NCI-H2171 treated with DMSO at 0.1 percent for 48 hours (cell line): Measurements from ENCODE around the gene ANXA8L1.
"Not testable (repeated sequence)": the region's sequence is repeated elsewhere in the genome, so short reads cannot be mapped to it uniquely, and the experiment has no call there.

Experiments
- DNase-seq: peaks from one replicate; lab custom pipeline; 2025; lab: John Stamatoyannopoulos, UW

Gene ANXA8L1, protein sequence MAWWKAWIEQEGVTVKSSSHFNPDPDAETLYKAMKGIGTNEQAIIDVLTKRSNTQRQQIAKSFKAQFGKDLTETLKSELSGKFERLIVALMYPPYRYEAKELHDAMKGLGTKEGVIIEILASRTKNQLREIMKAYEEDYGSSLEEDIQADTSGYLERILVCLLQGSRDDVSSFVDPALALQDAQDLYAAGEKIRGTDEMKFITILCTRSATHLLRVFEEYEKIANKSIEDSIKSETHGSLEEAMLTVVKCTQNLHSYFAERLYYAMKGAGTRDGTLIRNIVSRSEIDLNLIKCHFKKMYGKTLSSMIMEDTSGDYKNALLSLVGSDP

DNA sequence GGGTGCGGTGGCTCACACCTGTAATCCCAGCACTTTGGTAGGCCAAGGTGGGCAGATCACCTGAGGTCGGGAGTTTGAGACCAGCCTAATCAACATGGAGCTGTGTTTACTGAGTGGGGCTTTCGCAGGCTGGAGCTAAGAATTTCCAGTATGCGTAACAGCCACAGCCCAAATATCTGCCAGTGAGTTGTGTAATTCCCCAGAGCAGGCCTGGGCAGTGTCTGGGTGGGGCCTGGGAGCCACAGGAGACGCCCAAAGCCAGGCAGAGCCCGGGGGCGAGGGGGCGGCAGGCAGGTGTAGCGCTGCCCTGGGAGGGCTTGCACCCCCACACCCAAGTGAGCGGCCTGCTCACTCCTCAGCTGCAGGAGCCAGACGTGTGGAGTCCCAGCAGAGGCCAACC, at the start of gene ANXA8L1:
Gene ANXA8L1, plus strand, starts transcription at position 371 of the 400 bp plus-strand sequence. CDS start 76 bp downstream, outside the sequence.
- not testable (repeated sequence) for DNase-seq

DNA sequence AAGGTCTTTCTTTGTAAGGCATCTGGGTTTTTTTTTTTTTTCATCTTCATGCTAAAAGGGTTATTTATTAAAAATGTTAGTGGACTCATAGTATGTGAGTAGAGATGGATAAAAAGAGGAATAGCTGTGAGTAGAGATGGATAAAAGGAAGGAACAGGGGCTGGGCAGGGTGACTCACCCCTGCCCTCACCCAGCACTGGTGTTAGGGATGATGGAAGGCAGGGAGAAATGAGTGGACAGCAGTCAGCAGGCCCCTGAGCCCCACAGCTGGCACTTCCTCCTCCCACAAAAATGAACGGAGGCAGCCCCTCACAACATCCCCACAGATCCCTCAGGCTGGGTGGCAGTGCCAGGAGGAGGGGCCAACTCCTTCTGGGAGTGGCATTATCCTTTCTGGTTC, 49.5 kb upstream of the ANXA8L1 start:
- no peak for DNase-seq

DNA sequence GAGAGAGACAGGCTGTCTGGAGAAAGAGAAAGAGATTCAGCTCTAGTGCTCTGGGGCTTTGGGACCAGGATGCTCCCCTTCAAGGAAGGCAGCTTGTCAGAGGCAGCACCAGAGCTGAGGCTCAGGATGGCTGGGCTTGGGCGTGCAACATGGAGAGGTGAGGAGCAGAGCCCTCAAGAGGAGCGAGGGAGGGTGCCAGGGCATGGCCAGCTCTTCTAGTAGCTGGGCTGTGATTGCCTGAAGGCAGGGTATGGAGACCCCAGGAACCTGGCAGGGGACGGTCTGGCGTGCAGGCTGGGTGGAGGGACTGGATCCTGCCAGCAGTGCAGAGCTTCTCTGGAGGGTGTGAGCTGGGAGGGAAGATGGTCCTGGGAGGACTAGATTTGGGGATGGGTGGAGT, 48.6 kb upstream of the ANXA8L1 start:
- no peak for DNase-seq

DNA sequence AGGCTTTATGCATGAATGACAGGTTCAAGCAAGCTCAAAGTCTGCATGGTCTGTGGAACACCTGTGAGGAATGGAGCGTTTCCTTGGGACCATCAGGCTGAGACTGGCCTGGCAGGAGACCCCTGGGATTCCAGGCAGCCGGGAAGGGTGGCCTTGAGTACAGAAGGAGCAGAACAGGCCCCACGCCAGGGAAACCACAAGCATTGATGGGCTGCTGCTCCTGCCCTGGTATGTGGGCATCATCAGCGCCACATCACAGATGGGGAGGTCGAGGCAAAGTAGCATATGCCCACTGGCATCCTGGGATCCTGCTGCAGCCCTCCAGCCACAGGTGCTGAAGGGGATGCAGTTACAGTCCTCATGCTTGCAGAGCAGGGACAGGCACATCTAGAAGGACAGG, 47.9 kb upstream of the ANXA8L1 start:
- DNase-seq, result no peak

DNA sequence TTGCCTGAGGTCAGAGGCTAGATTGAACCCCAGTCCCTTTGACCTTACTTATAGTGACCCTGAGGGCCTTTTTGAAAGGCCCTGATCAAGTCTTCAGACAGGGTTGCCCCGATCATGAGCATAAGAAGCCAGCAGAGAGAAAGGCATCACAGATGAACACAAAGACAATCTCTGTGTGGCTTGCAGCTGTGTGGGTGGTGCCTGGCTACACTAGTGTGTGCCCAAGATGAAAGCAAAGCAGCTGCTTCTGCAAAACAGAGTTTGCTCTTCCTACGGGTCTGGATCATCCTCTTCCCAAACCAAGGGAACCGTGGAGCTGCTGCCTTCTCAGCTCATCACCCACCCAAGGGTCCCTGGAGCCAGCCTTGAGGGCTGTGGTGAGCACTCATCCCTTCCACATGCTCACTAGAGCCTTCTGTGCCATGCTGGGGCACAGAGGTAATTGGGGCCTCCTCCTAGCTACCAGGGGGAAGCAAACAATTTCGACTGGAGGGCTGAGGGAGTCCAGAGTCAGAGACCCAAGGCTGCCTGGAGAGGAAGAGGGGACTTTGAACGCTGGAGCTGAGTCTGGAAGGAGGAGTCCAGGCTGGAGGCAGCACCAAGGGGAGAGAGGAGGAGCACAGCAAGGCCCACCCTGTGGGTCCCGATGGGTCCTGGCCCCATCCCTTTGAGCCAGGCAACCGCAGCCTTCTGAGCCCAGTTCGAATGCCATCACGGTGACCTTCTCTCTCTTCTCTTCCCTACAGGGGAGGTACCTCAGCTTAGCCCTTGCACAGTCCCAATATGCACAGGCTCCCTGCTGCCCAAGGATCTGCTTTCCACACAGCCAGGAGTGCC, 46.5 kb upstream of the ANXA8L1 start:
- no peak for DNase-seq

DNA sequence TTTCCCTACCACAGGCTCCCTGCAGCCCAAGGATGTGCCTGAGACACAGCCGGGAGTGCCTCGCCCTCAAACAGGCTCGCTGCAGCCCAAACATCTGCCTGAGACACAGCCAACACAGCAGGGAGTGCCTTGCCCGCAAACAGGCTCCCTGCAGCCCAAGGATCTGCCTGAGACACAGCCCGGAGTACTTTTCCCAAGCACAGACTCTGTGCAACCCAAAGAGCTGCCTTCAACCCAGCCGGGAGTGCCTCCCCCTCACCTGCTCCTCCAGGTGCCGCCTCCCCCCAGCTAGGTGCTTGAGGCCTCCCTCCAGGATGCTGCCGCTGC, 45.9 kb upstream of the ANXA8L1 start:
- DNase-seq, result peak; percentile 22

DNA sequence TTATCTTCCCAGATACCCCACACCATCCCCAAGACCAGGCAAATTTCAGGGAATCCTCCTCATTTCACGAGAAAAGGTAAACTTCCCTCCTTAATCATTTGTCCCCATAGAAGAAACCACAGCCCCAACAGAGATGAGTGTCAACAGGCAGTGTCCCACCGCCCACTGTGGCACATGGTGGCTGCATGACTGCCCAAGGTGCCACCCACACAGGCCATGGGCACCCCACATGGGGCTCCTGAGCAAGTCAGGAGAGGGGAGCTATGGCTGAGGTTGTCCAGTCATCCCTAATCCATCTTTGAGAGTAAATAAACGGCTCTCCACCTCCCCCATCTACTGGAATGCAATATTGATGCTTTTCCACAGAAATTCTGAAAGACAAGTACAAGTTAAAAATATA, 44.7 kb upstream of the ANXA8L1 start:
- no peak for DNase-seq

DNA sequence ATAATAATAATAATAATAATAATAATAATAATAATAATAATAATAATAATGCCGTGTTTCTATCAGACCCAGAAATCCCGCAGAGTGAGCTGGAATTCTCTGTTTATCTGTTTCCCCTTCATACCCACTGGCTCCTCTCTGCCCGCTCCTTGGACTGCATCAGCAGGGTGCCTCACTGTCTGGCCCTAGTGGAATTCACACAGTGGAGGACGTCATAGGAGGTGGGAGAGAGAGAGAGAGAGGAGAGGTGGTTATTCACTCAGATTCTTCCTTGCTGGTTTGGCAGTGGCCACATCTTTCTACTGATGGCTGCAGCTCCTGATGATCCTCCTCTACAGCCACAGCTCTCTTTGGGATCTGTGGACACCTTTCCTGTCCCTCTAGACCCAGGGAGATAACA, 10.1 kb upstream of the ANXA8L1 start:
- DNase-seq, result not testable (repeated sequence)

DNA sequence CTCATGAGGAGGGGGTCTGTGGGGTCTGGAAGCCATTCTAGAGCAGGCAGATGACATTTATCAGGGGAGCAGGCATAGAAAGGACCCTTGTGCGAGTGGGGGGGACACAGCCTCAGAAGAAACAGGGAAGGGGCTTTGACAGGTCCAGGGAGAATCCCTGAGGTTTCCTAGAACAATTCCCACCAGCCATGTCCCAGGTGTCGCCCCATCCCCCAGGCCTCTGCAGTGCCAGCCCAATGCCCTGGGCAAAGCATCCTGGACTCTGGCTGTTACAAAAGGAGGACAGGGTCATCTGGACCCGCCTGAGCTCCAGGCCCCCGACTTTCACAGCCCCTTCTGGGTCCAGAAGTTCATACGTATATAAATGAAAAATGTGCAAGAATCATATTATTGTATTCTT, 8.4 kb upstream of the ANXA8L1 start:
- DNase-seq, result not testable (repeated sequence)

DNA sequence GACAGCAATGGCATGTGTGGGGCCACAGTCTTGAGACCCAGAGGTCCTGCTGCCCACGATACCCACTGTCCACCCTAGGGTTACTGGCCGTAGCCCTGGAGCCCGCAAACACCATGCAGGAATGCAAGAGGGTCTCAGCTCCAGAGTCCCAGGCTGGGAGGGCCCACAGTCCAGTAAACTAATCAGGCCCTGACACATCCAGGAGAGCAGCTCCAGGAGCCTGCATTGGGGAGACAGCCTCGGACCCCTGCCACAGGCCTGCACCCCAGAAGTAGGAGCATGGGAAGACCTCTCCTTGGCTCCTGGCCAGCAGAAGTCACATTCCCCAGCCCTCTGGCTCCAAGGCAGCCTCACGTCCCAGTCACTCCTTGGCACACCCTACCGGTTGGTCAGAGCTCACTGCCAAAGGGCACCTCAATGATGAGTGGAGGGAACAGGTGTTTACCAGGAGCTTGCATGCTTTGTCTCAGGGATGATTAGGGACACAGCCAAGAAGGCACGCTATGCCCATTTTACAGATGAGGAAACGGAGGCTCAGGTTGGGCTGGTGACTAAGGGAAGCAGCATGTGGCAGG, 7.8 kb upstream of the ANXA8L1 start:
- DNase-seq, result not testable (repeated sequence)

DNA sequence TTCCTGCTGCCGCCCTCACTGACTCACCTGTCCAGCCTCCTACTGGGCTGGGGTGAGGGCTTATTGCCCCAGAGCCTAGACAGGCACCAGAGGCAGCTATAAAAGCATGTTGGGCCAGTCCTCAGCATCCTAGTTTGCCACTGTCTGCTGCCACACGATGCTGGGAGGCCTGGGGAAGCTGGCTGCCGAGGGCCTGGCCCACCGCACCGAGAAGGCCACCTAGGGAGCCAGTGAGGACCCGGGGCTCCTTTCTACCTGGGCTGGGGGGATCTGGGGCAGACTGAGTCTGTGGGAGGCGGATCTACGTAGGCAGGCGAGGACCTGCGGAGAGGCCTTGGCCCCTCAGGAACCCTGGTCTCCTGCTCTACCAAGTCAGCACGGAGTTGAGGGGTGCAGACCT, 6.6 kb upstream of the ANXA8L1 start:
- not testable (repeated sequence) for DNase-seq

DNA sequence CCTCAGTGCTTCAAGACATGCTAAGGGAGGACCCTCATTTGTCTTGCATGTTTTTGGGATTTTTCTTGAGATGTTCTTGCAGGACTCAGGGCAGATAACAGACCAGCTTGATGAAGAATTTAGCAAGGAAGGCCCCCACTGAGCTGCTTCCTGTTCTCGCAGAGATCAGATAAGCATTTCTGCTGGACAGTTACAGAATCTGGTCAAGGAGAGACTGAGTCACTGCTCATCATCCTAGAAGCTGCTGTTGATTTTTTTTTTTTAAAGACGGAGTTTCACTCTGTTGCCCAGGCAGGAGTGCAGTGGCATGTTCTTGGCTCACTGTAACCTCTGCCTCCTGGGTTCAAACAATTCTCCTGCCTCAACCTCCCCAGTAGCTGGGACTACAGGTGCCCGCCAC, 1.2 kb upstream of the ANXA8L1 start:
- not testable (repeated sequence) for DNase-seq

DNA sequence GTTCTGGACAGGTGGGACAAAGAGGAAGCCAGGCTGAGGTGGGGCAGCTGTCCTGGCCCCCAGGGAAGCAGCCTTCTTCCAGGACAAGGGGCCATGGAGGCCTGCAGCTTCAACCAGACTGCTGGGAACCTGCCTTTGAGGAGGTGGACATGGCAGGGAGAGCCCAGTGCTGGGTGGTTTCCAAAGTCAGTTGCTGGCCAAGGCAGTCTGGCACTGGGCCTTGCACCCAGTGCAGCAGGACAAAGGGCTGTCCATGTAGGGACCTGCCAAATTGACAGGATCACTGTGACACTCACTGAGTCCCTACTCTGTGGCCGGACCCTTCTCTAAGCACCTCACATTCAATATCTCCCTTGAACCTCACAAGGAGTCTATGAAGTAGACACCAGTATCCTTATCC, 1.4 kb downstream of the ANXA8L1 start:
- not testable (repeated sequence) for DNase-seq

DNA sequence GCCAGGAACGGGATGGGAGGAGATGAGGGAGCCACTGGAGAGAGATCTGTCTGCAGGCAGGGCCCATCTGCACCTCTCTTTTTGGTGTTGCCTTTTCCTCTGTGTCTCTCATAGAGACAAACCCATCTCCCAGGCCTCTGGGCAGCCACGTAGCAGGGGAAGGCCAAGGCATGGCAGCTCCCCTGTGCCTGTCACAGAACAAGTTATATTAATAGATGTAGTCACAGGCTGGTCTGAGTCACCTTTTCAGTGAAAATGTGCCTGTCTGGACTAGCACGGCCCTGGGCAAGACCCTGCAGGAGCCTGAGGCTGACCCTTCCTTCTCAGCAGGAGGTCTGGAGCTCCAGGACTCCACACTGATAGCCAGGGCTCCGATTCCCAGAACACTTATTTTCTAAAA, 2.1 kb downstream of the ANXA8L1 start:
- DNase-seq, result not testable (repeated sequence)

DNA sequence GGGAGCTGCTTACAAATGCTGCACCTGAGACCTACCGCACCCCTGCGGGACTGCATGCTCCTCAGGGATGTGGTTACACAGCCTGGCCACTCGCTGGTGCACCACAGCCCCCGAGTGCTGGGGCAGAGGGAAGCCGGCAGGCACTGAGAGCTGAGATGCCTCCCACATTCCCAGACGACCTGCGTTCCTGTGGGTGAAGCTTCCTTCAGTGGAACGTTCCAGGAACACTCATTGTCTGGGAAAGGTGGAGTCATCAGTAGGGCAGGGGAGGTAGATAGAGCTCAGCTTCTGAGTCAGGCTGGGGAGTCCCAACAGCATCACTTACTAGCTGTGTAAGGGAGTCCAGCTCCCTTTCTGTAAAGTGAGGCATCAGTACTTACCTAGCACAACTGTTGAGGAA, 2.5 kb downstream of the ANXA8L1 start:
- not testable (repeated sequence) for DNase-seq

DNA sequence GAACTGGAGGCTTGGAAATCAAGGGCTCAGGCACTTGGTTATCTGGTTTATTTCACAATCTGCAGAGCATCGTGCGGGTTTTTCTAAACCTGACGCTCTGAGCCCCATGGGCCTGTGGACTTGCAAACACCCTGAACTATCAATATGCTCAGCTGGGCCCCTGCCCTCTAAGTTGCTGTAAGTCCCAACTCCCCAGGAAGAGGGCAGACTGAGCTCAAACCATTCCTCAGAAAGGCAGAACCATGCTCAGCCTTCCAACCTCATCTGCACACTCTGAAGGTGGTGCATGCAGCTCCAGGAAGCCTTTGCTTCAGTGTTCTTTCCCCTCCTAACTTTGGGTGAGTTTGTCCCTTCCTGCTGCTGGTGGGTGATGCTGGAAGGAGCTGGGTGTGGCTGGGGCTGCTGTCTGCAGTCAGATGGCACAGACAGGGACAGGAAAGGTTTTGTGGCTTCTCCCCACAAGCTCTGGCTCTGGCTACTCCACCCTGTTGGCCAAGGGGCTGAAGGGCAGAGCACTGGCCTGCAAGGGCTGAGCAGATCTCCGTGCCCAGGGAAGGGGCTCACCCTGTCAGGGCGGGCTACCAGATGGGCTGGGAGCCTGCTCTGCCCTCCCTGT, 3.8 kb downstream of the ANXA8L1 start:
- DNase-seq, result not testable (repeated sequence)

DNA sequence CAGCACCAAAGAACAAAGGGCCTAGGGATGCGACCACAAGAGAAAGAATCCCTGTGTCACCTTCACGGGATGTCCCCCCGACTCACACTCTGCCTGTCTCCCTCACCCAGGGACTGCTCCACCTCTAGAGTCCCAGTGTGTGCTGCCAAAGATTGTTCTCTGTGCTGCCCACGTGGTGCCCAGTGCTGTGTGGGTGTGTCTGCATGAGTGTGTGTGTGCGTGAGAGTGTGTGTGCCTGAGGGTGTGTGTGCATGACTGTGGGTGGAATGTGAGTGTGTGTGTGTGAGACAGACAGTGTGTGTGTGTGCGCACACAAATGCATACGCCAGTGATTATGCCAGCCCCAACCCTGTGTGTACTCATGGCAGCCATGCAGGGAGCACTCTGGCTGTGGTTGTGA, 10.3 kb downstream of the ANXA8L1 start:
- not testable (repeated sequence) for DNase-seq

DNA sequence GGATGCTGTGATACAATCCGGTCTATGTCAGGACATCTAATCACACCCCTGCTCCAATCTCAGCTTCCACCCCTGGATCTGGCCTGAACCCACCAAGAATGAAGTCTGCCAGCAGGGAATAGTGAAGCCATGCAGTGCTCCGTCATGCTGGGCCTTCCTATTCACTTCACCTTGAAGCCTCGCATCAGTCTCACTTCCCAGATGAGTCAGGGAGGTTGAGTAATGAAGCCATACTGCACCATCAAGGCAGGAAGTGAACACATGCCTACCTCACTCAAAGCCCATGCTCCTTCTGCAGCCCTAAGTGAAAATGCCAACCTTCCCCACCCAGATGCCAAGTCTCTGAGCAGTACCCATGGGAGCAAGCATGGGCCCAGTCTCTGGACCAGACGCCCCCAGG, 11.1 kb downstream of the ANXA8L1 start:
- not testable (repeated sequence) for DNase-seq

DNA sequence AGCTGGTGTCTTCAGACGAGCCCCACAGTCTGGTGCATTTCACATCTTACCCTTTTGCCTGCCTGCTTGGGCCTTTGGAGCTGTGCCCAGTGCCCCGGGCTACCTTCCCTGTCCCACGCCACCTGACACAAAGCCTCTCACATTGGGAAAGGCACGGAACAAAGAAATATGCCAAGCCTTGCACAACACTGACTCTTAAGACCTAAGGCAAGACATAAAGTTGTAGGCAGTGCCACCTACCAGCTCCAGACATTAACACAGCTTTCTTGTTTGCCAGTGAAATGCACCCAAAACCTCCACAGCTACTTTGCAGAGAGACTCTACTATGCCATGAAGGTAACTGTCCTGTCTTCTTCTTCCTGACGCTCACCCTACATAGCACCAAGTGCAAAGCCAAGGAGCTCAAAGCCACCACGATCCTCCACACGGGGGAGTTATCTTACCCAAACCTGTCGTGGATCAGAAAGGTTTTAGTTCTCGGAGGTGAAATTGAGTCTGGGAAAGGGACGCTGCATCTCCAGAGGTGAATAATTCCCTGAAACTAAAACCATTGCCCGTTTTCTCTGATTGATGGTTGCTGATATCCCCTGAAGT, 11.8 kb downstream of the ANXA8L1 start:
- not testable (repeated sequence) for DNase-seq

DNA sequence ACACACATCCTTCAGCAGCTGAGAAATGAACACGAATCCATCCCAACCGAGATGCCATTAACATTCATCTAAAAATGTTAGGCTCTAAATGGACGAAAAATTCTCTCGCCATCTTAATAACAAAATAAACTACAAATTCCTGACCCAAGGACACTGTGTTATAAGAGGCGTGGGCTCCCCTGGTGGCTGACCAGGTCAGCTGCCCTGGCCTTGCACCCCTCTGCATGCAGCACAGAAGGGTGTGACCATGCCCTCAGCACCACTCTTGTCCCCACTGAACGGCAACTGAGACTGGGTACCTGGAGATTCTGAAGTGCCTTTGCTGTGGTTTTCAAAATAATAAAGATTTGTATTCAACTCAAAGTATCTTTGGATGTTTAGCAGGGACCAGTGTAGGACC, 15.8 kb downstream of the ANXA8L1 start:
- not testable (repeated sequence) for DNase-seq

DNA sequence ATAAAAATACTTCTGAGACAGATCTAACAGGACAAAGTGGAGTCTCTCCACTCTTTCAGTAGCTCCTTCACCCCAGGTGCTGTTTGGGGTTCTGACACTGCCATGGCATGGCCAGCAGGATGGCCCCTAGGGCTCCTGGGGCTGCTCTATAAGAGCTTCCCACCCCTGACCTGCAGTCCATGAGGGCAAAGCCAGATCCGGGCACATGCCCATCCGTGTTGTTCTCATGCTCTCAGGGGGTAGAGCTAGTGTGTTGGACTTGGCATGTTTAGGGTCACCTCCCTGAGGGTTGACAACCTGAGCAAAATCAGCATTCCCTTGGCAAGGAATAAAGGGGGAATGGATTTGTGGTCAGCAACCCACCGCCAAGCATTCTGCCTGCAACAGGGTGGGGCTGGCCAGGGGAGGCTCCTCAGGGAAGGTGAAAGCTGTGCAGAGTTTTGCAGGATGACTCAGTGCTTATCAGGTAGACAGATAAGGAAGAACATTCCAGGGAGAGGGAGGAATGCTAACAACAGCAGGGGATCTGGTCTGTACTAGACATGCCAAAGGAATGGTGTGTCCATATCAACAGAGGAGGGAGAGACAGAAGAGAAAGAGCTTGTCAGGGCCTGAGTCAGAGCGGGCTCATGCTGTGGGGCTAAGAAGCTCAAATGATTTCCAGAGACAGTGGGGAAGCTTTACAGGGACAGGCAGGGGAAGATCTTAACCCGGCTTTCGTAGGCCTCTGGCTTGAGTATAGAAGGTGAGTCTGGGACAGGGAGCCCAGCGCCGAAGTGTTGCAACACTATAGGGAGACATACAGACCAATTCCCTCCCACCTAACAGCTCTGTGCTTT, 21.1 kb downstream of the ANXA8L1 start:
- DNase-seq, result not testable (repeated sequence)
